GM18505 (cell line): ENCODE results near the gene GPAM.
A peak's percentile ranks its signal among the peaks of the same experiment; 100 is the strongest.
"Not testable (repeated sequence)": the region's sequence is repeated elsewhere in the genome, so short reads cannot be mapped to it uniquely, and the experiment has no call there.

Experiments
- ATAC-seq: cut with Tn5 transposase; IDR thresholded peaks from one replicate; pipeline ENCODE4 v1.9.1; 2021; ENCODE audit not compliant: unreplicated experiment
- POLR2A ChIP-seq: IDR thresholded peaks from 4 replicates; pipeline ENCODE4 v1.6.1; 2011; ENCODE audit warnings: borderline replicate concordance; ENCODE audit not compliant: insufficient read depth, insufficient read length; ENCODE audit errors: extremely low read depth

GPAM gene

GRCh38 chr10:112183329-112184051, at the start of gene GPAM:
GPAM (minus strand) TSS chr10:112183765; CDS start chr10:112181784, 1,981 bp downstream.
- ATAC-seq, result peak; percentile 97
- TF ChIP-seq POLR2A, result peak; percentile 88

- ATAC-seq, result no peak
- no peak for TF ChIP-seq POLR2A
These were observed 49.1 kb upstream of the GPAM start for GRCh38 chr10:112232670-112233069.

- ATAC-seq, result no peak
- TF ChIP-seq POLR2A, result no peak
These were observed 48.2 kb upstream of the GPAM start for GRCh38 chr10:112231602-112232400.

GRCh38 chr10:112230325-112230988, 46.9 kb upstream of the GPAM start:
- no peak for TF ChIP-seq POLR2A
- no peak for ATAC-seq

- no peak for ATAC-seq
- TF ChIP-seq POLR2A, result no peak
These were observed 46.3 kb upstream of the GPAM start for GRCh38 chr10:112229901-112230300.

- no peak for TF ChIP-seq POLR2A
- no peak for ATAC-seq
These were observed 45.5 kb upstream of the GPAM start for GRCh38 chr10:112229096-112229495.

- not testable (repeated sequence) for ATAC-seq
These were observed 45.0 kb upstream of the GPAM start for GRCh38 chr10:112228366-112229088.

- no peak for TF ChIP-seq POLR2A
- no peak for ATAC-seq
These were observed 43.9 kb upstream of the GPAM start for GRCh38 chr10:112227331-112227987.

GRCh38 chr10:112226439-112227248, 43.1 kb upstream of the GPAM start:
- no peak for ATAC-seq
- TF ChIP-seq POLR2A, result no peak

GRCh38 chr10:112225771-112226438, 42.3 kb upstream of the GPAM start:
- no peak for TF ChIP-seq POLR2A
- ATAC-seq, result no peak

- TF ChIP-seq POLR2A, result no peak
- no peak for ATAC-seq
These were observed 41.5 kb upstream of the GPAM start for GRCh38 chr10:112224933-112225529.

- no peak for ATAC-seq
- TF ChIP-seq POLR2A, result no peak
These were observed 40.2 kb upstream of the GPAM start for GRCh38 chr10:112223725-112224124.

GRCh38 chr10:112222799-112223198, 39.2 kb upstream of the GPAM start:
- no peak for ATAC-seq
- TF ChIP-seq POLR2A, result no peak
